ENCODE measurements around the gene LSAMP.

Gene LSAMP

GRCh38 chr3:116285781-116286421 is 159.4 kb downstream of the LSAMP start:
- no peak for DNase-seq

- DNase-seq, result no peak
Observed at GRCh38 chr3:116281313-116282143, 163.8 kb downstream of the LSAMP start.

DNA sequence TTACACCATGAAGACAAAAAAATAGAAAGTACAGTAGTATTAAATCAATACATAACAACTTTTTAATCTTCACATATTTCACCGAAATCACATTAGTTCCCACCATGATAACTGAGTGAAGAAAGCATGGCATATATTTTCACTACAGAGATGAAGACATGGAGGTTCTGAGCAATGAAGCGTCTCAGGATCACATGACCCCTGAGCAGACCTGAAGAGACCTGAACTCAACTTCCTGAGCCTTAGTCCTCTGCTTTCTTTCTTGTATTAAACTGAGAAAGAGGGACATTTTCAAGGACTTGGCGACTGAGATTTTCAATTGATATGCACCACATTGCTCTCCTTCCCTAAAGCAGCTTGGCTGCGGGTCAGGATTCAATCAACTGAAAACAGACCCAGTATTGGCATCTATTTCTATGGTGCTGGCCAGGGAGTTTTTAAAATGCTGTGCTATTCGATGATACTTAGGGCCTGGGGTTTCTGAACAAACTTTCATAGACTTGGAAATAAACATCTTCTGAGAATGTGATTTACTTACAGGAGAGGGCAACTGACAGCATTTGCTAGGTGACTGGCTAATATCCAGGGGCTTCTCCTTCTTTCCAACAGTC is 165.1 kb downstream of the LSAMP start:
- no peak for DNase-seq

DNA sequence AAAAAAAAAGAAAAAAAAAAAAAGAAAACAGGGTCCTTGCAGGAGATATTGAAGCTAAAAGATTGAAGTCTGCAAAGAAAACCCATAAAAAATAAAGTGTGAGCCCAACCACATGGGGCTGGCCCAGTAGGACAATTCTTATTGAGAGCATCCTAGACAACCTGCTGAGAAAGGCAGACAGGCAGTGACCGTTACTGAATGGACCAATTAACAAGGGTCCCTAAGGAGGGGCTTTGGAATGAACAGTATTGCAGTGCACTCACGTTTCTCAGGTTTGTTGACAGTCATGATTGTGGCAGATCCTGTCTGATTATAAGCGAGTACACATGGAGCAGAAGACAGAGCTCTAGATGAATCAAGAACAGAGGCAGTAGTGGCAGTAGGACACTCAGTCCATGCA is 168.6 kb downstream of the LSAMP start:
- no peak for DNase-seq

DNA sequence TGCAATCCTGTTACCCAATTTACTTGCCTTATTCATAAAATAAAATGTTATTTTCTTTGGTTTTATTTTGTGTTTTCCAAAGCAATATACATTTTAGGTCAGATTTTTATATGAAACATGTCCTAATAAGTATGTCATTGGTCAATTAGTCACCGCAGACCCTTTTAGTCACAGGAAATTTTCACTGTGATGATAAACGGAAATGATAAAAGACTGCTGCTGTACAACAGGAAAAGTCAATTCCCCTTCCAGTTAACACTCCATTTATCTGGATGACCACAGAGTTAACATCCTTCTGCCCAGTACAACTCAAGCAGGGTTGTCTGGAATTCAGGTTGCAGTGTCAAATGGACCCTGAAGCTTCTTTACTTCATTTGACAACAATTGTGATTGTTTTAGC is 175.2 kb downstream of the LSAMP start:
- no peak for DNase-seq

- no peak for DNase-seq
Observed at GRCh38 chr3:116267116-116267515, 178.2 kb downstream of the LSAMP start.

GRCh38 chr3:116265976-116266584 is 179.2 kb downstream of the LSAMP start:
- no peak for DNase-seq

GRCh38 chr3:116265320-116265695 is 180.0 kb downstream of the LSAMP start:
- no peak for DNase-seq

- no peak for DNase-seq
Observed at GRCh38 chr3:116264546-116265319, 180.6 kb downstream of the LSAMP start.

GRCh38 chr3:116263842-116264545 is 181.3 kb downstream of the LSAMP start:
- DNase-seq, result no peak

GRCh38 chr3:116260491-116260890 is 184.8 kb downstream of the LSAMP start:
- no peak for DNase-seq

DNA sequence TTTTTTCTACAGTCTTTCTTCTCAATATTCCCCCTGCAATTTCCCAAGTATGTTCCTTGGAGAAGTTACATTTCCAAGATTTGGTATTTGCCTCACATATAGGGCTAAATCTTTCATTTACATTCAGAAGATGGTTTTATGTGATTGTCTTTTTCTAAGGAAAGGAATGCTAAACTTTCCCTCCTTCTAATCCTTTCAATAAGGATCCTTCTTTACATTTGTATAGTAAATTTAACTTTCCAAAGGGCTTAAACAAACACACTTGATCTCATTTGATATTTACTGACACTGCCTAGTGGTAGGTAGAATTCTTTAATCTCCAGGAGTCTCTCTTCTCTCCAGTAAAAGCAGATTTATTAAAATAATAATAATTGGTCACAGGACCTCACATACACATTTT is 185.3 kb downstream of the LSAMP start:
- DNase-seq, result no peak

- DNase-seq, result no peak
Observed at GRCh38 chr3:116256843-116257485, 188.3 kb downstream of the LSAMP start.

- DNase-seq, result no peak
Observed at GRCh38 chr3:116254541-116254940, 190.7 kb downstream of the LSAMP start.

DNA sequence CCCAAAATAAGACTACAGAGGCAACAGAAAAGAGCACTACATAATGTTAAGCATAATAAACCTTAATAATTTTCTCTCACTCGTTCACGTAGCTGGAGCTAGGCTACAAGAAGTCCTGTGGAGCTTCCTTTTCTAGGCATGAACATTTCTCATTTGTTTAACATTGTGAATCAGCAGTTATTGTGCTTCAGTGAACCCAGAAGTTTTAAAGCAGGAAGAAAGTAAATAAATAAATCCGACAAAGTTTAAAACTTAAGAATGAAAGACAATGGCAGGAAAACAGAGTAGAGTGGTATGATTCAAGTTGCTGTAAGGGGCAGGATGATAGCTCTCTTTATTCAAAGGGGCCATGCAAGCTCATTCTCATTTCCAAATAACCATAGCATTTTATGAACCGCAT is 191.8 kb downstream of the LSAMP start:
- no peak for DNase-seq

GRCh38 chr3:116247605-116248004 is 197.7 kb downstream of the LSAMP start:
- DNase-seq, result no peak

GRCh38 chr3:116246406-116246980 is 198.8 kb downstream of the LSAMP start:
- DNase-seq, result no peak

- no peak for DNase-seq
Observed at GRCh38 chr3:116242825-116243224, 202.5 kb downstream of the LSAMP start.

DNA sequence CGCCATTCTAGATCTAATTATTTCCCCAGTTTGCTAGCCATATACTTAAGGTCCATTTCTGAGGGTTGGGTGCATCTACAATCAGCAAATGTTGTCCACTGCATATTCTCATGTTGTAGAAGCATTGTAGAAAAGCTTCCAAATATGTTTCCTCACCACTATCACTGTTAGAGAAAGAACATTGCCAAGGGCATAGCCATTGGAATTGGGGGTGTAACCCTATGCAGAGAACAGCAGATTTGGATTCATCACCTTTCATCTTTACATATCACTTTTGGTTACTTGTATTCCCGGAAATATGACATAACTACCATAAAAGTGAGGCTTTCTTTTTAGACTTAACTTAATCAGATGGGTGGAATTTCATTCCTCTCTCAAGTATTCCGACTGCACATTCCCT is 203.6 kb downstream of the LSAMP start:
- no peak for DNase-seq

GRCh38 chr3:116240261-116240660 is 205.0 kb downstream of the LSAMP start:
- no peak for DNase-seq

DNA sequence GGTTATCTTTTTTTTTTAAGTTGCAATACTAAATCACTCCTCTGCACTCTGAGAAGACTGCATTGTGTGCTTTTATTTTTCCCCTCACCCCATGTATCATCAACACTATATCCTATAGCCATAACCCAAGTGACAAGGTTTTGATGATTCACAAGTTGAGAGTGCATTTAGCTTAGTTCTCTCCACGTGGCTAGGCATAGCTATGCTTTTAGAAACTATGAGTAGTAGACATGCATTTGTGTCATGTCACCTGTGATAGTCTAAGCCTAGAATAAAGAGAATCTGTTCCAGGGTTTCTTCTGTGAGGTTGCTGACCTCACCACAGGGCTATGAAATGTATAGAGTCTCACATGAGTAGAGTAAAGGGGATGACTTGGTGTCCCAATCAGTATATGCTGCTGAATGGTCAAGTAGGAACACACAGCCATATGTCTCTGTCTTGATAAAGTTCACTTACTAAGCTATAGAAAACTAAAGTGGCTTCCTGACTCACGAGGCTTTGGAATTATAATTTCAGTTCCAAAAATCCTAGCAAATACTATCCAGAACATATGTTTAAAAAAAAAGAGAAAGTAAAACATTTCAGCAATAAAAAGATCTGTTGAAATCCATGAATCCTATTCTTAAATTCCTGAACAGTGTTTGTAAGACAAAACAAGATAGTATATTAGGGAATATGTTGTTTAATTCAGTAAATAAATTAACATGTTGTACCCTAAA is 206.3 kb downstream of the LSAMP start:
- no peak for DNase-seq
